ENCODE results near the gene KAT2B. TPM values are rescaled to one million over a fixed set of nuclear protein-coding genes. Genes with fewer than 3 reads are reported as not detected.
A peak's percentile ranks its signal among the peaks of the same experiment; 100 is the strongest.

Gene KAT2B
- total RNA-seq, 1 donor: 15.9 TPM

GRCh38 chr3:20071175-20071574 lies 30.9 kb downstream of the KAT2B start:
- no peak for DNase-seq (ENCODE audit: insufficient read length, low spot score, missing footprints)
- TF ChIP-seq CTCF (IDR thresholded peaks at IDR 0.05; ENCODE audit: extremely low read depth, low read depth, low read length): no peak
- Histone ChIP-seq H3K4me3 (ENCODE audit: insufficient read depth, low read length) (no peak overlapping the region), H3K27me3 (ENCODE audit: insufficient read depth, low read length) (no peaks in the 10 kb centered on the region), H3K27ac (ENCODE audit: low read depth, low read length) (no peak overlapping the region), H2AFZ (ENCODE audit: low read length) (no peak overlapping the region), H4K20me1 (ENCODE audit: insufficient read depth, low read length) (no peaks in the 10 kb centered on the region), H3K79me2 (ENCODE audit: insufficient read depth, low read length) (no peaks in the 10 kb centered on the region), H3K4me1 (ENCODE audit: insufficient read depth, low read length) (peaks cover 8% of the 10 kb centered on the region), H3K4me2 (ENCODE audit: insufficient read depth, low read length) (no peak overlapping the region), H3K36me3 (ENCODE audit: insufficient read depth, low read length) (no peaks in the 10 kb centered on the region), H3K9me3 (ENCODE audit: low read depth, low read length) (no peaks in the 10 kb centered on the region)

GRCh38 chr3:20072422-20072821 lies 32.2 kb downstream of the KAT2B start:
- Histone ChIP-seq H4K20me1 (ENCODE audit: insufficient read depth, low read length) (no peaks in the 10 kb centered on the region), H3K4me2 (ENCODE audit: insufficient read depth, low read length) (no peak overlapping the region), H3K36me3 (ENCODE audit: insufficient read depth, low read length) (no peaks in the 10 kb centered on the region), H3K4me1 (ENCODE audit: insufficient read depth, low read length) (peaks cover 1% of the 10 kb centered on the region), H2AFZ (ENCODE audit: low read length) (no peak overlapping the region), H3K79me2 (ENCODE audit: insufficient read depth, low read length) (no peaks in the 10 kb centered on the region), H3K9me3 (ENCODE audit: low read depth, low read length) (no peaks in the 10 kb centered on the region), H3K4me3 (ENCODE audit: insufficient read depth, low read length) (no peak overlapping the region), H3K27me3 (ENCODE audit: insufficient read depth, low read length) (no peaks in the 10 kb centered on the region), H3K27ac (ENCODE audit: low read depth, low read length) (no peak overlapping the region)
- DNase-seq (ENCODE audit: insufficient read length, low spot score, missing footprints): no peak
- no peak for TF ChIP-seq CTCF (IDR thresholded peaks at IDR 0.05; ENCODE audit: extremely low read depth, low read depth, low read length)

- H4K20me1 ChIP-seq (ENCODE audit: insufficient read depth, low read length): no peaks in the 10 kb centered on the region
- no peak for TF ChIP-seq CTCF (IDR thresholded peaks at IDR 0.05; ENCODE audit: extremely low read depth, low read depth, low read length)
- no peaks in the 10 kb centered on the region for H3K79me2 ChIP-seq (ENCODE audit: insufficient read depth, low read length)
- no peaks in the 10 kb centered on the region for H3K27me3 ChIP-seq (ENCODE audit: insufficient read depth, low read length)
- H3K4me2 ChIP-seq (ENCODE audit: insufficient read depth, low read length): no peak overlapping the region
- H3K4me1 ChIP-seq (ENCODE audit: insufficient read depth, low read length): no peaks in the 10 kb centered on the region
- H3K27ac ChIP-seq (ENCODE audit: low read depth, low read length): no peak overlapping the region
- H3K36me3 ChIP-seq (ENCODE audit: insufficient read depth, low read length): no peaks in the 10 kb centered on the region
- H3K4me3 ChIP-seq (ENCODE audit: insufficient read depth, low read length): no peak overlapping the region
- no peak for DNase-seq (ENCODE audit: insufficient read length, low spot score, missing footprints)
- no peaks in the 10 kb centered on the region for H3K9me3 ChIP-seq (ENCODE audit: low read depth, low read length)
- H2AFZ ChIP-seq (ENCODE audit: low read length): no peak overlapping the region
These were observed 32.8 kb downstream of the KAT2B start for GRCh38 chr3:20073068-20073467.

- Histone ChIP-seq H3K36me3 (ENCODE audit: insufficient read depth, low read length) (no peaks in the 10 kb centered on the region), H2AFZ (ENCODE audit: low read length) (no peak overlapping the region), H3K27me3 (ENCODE audit: insufficient read depth, low read length) (no peaks in the 10 kb centered on the region), H3K27ac (ENCODE audit: low read depth, low read length) (no peak overlapping the region), H3K4me2 (ENCODE audit: insufficient read depth, low read length) (no peak overlapping the region), H3K4me3 (ENCODE audit: insufficient read depth, low read length) (no peak overlapping the region), H3K9me3 (ENCODE audit: low read depth, low read length) (no peaks in the 10 kb centered on the region), H4K20me1 (ENCODE audit: insufficient read depth, low read length) (no peaks in the 10 kb centered on the region), H3K4me1 (ENCODE audit: insufficient read depth, low read length) (no peaks in the 10 kb centered on the region), H3K79me2 (ENCODE audit: insufficient read depth, low read length) (no peaks in the 10 kb centered on the region)
- TF ChIP-seq CTCF (IDR thresholded peaks at IDR 0.05; ENCODE audit: extremely low read depth, low read depth, low read length): no peak
- peak; percentile 52 for DNase-seq (ENCODE audit: insufficient read length, low spot score, missing footprints)
These were observed 33.4 kb downstream of the KAT2B start for GRCh38 chr3:20073683-20074082.
